BLaER1 treated with 17β-estradiol and CSF1 and Interleukin-3, amounts not matched to agents 10 nM and 100 nM (cell line): Measurements from ENCODE around the gene SCN4B.

ENCODE experiments used
- H3K27ac ChIP-seq, 11 experiments: shearing (Covaris generic); formaldehyde crosslinking; 2 replicates each; pipeline ENCODE4 v1.8.1; 2022
- H3K27me3 ChIP-seq, 11 experiments: shearing (Covaris generic); formaldehyde crosslinking; 2 replicates each; pipeline ENCODE4 v1.8.1; 2022
- H3K36me3 ChIP-seq, 11 experiments: shearing (Covaris generic); formaldehyde crosslinking; 2 replicates each; pipeline ENCODE4 v1.8.1; 2022
- H3K4me1 ChIP-seq, 10 experiments: shearing (Covaris generic); formaldehyde crosslinking; 2 replicates each; pipeline ENCODE4 v1.8.1; 2022
- H3K4me2 ChIP-seq, 11 experiments: shearing (Covaris generic); formaldehyde crosslinking; 2 replicates each; pipeline ENCODE4 v1.8.1; 2022
- H3K4me3 ChIP-seq, 10 experiments: shearing (Covaris generic); formaldehyde crosslinking; 2 replicates each; pipeline ENCODE4 v1.8.1; 2022
- H3K9ac ChIP-seq, 11 experiments: shearing (Covaris generic); formaldehyde crosslinking; 2 replicates each; pipeline ENCODE4 v1.8.1; 2022
- H3K9me3 ChIP-seq, 11 experiments: shearing (Covaris generic); formaldehyde crosslinking; replicated peaks in 1 of 11; 2 replicates each; pipeline ENCODE4 v1.8.1; 2022
- H4K20me1 ChIP-seq, 11 experiments: shearing (Covaris generic); formaldehyde crosslinking; 2 replicates each; pipeline ENCODE4 v1.8.1; 2022
- Cebpa-rat ChIP-seq, 11 experiments: shearing (Covaris generic); IDR thresholded peaks; 2 replicates each; pipeline ENCODE4 v1.8.1; 2022

Gene SCN4B

GRCh38 chr11:118152552-118153471, at the start of gene SCN4B:
Gene SCN4B (minus strand): TSS chr11:118152823. CDS start chr11:118152673, 150 bp downstream.
- peaks cover 0 to 29% (median 6%) of the 10 kb centered on the region in 11 experiments; a peak in 10 of 22 replicates for H4K20me1 ChIP-seq
- no peak within 1 kb of the TSS for H3K27ac ChIP-seq
- H3K9ac ChIP-seq = peak within 1 kb of the TSS in 9 of 11 experiments; percentile 18 to 51 (median 27); a peak in 6 of 22 replicates
- peak within 1 kb of the TSS; percentile 93 to 99 (median 98) for H3K4me2 ChIP-seq
- no peaks in the 10 kb centered on the region for H3K36me3 ChIP-seq
- H3K4me3 ChIP-seq = peak within 1 kb of the TSS; percentile 51 to 74 (median 62)
- H3K27me3 ChIP-seq = peaks cover 95 to 100% (median 100%) of the 10 kb centered on the region in 11 experiments
- no peak for TF ChIP-seq Cebpa-rat (IDR thresholded peaks at IDR 0.05)
- H3K4me1 ChIP-seq = peaks cover 11 to 23% (median 15%) of the 10 kb centered on the region in 10 experiments
- no peaks in the 10 kb centered on the region for H3K9me3 ChIP-seq

GRCh38 chr11:118201966-118202365, 49.3 kb upstream of the SCN4B start:
- Histone ChIP-seq H3K9me3 (no peaks in the 10 kb centered on the region), H4K20me1 (no peaks in the 10 kb centered on the region), H3K27me3 (no peaks in the 10 kb centered on the region), H3K36me3 (peaks cover 0 to 74% (median 0%) of the 10 kb centered on the region in 11 experiments; a peak in 6 of 22 replicates), H3K9ac (no peak overlapping the region), H3K4me2 (peak overlapping the region in 4 of 11 experiments; percentile 28 to 38 (median 34); a peak in 3 of 22 replicates), H3K27ac (no peak overlapping the region), H3K4me1 (peaks cover 10 to 85% (median 27%) of the 10 kb centered on the region in 10 experiments), H3K4me3 (no peak overlapping the region)
- no peak for TF ChIP-seq Cebpa-rat (IDR thresholded peaks at IDR 0.05)

- Histone ChIP-seq H3K9me3 (no peaks in the 10 kb centered on the region), H3K27ac (no peak overlapping the region), H3K9ac (no peak overlapping the region), H3K4me2 (peak overlapping the region in 2 of 11 experiments; percentile 9 to 31; a peak in 1 of 22 replicates), H4K20me1 (no peaks in the 10 kb centered on the region), H3K36me3 (peaks cover 0 to 83% (median 0%) of the 10 kb centered on the region in 11 experiments; a peak in 6 of 22 replicates), H3K4me3 (no peak overlapping the region), H3K27me3 (no peaks in the 10 kb centered on the region), H3K4me1 (peaks cover 2 to 76% (median 18%) of the 10 kb centered on the region in 10 experiments; a peak in 19 of 20 replicates)
- no peak for TF ChIP-seq Cebpa-rat (IDR thresholded peaks at IDR 0.05)
Observed at GRCh38 chr11:118200901-118201680, 48.5 kb upstream of the SCN4B start.

- Histone ChIP-seq H3K4me1 (peaks cover 0 to 71% (median 14%) of the 10 kb centered on the region in 10 experiments; a peak in 10 of 20 replicates), H3K27me3 (no peaks in the 10 kb centered on the region), H3K4me3 (no peak overlapping the region), H3K4me2 (peak overlapping the region in 2 of 11 experiments; percentile 9 to 31; a peak in 2 of 22 replicates), H3K36me3 (peaks cover 0 to 87% (median 0%) of the 10 kb centered on the region in 11 experiments; a peak in 6 of 22 replicates), H4K20me1 (no peaks in the 10 kb centered on the region), H3K27ac (no peak overlapping the region), H3K9me3 (no peaks in the 10 kb centered on the region), H3K9ac (no peak overlapping the region)
- no peak for TF ChIP-seq Cebpa-rat (IDR thresholded peaks at IDR 0.05)
Observed at GRCh38 chr11:118200497-118200896, 47.9 kb upstream of the SCN4B start.

- Histone ChIP-seq H3K9me3 (peaks cover 0 to 2% (median 0%) of the 10 kb centered on the region in 11 experiments; a peak in 2 of 22 replicates), H3K4me2 (peak overlapping the region in 4 of 11 experiments; percentile 47 to 68 (median 56); a peak in 9 of 22 replicates), H3K4me1 (peaks cover 0 to 64% (median 13%) of the 10 kb centered on the region in 10 experiments; a peak in 10 of 20 replicates), H3K36me3 (peaks cover 0 to 87% (median 0%) of the 10 kb centered on the region in 11 experiments; a peak in 6 of 22 replicates), H3K27me3 (no peaks in the 10 kb centered on the region), H4K20me1 (no peaks in the 10 kb centered on the region), H3K27ac (0 out of 22 replicates have a peak overlapping the region, but pooled peaks of 1 of the 11 experiments have one; percentile 21), H3K4me3 (no peak overlapping the region), H3K9ac (peak overlapping the region in 1 of 11 experiments; percentile 16; a peak in 1 of 22 replicates)
- TF ChIP-seq Cebpa-rat (IDR thresholded peaks at IDR 0.05) = no peak
Observed at GRCh38 chr11:118199135-118199534, 46.5 kb upstream of the SCN4B start.

- Histone ChIP-seq H3K9me3 (peaks cover 0 to 10% (median 0%) of the 10 kb centered on the region in 11 experiments; a peak in 7 of 22 replicates), H3K36me3 (peaks cover 0 to 87% (median 0%) of the 10 kb centered on the region in 11 experiments; a peak in 6 of 22 replicates), H3K4me1 (peaks cover 0 to 58% (median 13%) of the 10 kb centered on the region in 10 experiments; a peak in 10 of 20 replicates), H3K9ac (peak overlapping the region in 2 of 11 experiments; percentile 25 to 40; a peak in 1 of 22 replicates), H3K27me3 (no peaks in the 10 kb centered on the region), H3K4me3 (no peak overlapping the region), H3K27ac (peak overlapping the region in 3 of 11 experiments; percentile 14 to 30 (median 21); a peak in 2 of 22 replicates), H3K4me2 (peak overlapping the region in 6 of 11 experiments; percentile 12 to 68 (median 50); a peak in 8 of 22 replicates), H4K20me1 (no peaks in the 10 kb centered on the region)
- TF ChIP-seq Cebpa-rat (IDR thresholded peaks at IDR 0.05) = no peak
Observed at GRCh38 chr11:118198370-118198769, 45.7 kb upstream of the SCN4B start.

GRCh38 chr11:118194835-118195627, 42.4 kb upstream of the SCN4B start:
- H3K4me1 ChIP-seq = peaks cover 0 to 25% (median 8%) of the 10 kb centered on the region in 10 experiments; a peak in 9 of 20 replicates
- 0 out of 22 replicates have a peak overlapping the region, but pooled peaks of 1 of the 11 experiments have one; percentile 16 for H3K9ac ChIP-seq
- TF ChIP-seq Cebpa-rat (IDR thresholded peaks at IDR 0.05) = no peak
- peaks cover 18 to 34% (median 22%) of the 10 kb centered on the region in 11 experiments for H3K9me3 ChIP-seq
- H4K20me1 ChIP-seq = no peaks in the 10 kb centered on the region
- peak overlapping the region in 2 of 11 experiments; percentile 4 to 17; a peak in 3 of 22 replicates for H3K4me2 ChIP-seq
- H3K27ac ChIP-seq = no peak overlapping the region
- peaks cover 0 to 70% (median 0%) of the 10 kb centered on the region in 11 experiments; a peak in 5 of 22 replicates for H3K36me3 ChIP-seq
- H3K4me3 ChIP-seq = no peak overlapping the region
- H3K27me3 ChIP-seq = no peaks in the 10 kb centered on the region
